HEK293T (cell line): Measurements from ENCODE around the gene GRAP.
"Not testable (repeated sequence)": the region's sequence is repeated elsewhere in the genome, so short reads cannot be mapped to it uniquely, and the experiment has no call there.

Experiments
- CTCF ChIA-PET: fragments of 350-600 bp; formaldehyde crosslinking; extraction: SDS; loops from one replicate; lab custom pipeline; 2021; ENCODE audit warnings: antibody characterized with exemption, inconsistent platforms; lab: Yijun Ruan, JAX
- POLR2A ChIA-PET: fragments of 350-600 bp; formaldehyde crosslinking; extraction: SDS; loops from one replicate; lab custom pipeline; 2020; ENCODE audit warnings: antibody characterized with exemption, inconsistent platforms; lab: Yijun Ruan, JAX
- DNase-seq: peaks from one replicate; pipeline ENCODE4 v3.0.0; 2012; ENCODE audit warnings: mixed read lengths; ENCODE audit errors: extremely low spot score
- ARNT ChIP-seq: fragments of 450-650 bp; IDR thresholded peaks from 2 replicates; pipeline ENCODE4 v1.6.1; 2017; ENCODE audit warnings: mild to moderate bottlenecking
- BHLHE40 ChIP-seq: fragments of 450-650 bp; IDR thresholded peaks from 2 replicates; pipeline ENCODE4 v1.6.1; 2016; ENCODE audit warnings: mild to moderate bottlenecking, moderate library complexity, borderline replicate concordance
- CTBP1 ChIP-seq: fragments of 450-650 bp; IDR thresholded peaks from 2 replicates; pipeline ENCODE4 v1.6.1; 2016; ENCODE audit warnings: borderline replicate concordance
- ELF4 ChIP-seq: fragments of 450-650 bp; IDR thresholded peaks from 2 replicates; pipeline ENCODE4 v1.6.1; 2017; ENCODE audit warnings: antibody characterized with exemption
- FOXA1 ChIP-seq: fragments of 450-650 bp; IDR thresholded peaks from 2 replicates; pipeline ENCODE4 v1.6.1; 2016; ENCODE audit warnings: mild to moderate bottlenecking
- FOXK2 ChIP-seq: fragments of 450-650 bp; IDR thresholded peaks from 2 replicates; pipeline ENCODE4 v1.6.1; 2016; ENCODE audit warnings: mild to moderate bottlenecking
- FOXM1 ChIP-seq: fragments of 450-650 bp; IDR thresholded peaks from 2 replicates; pipeline ENCODE4 v1.6.1; 2017; ENCODE audit warnings: mild to moderate bottlenecking, borderline replicate concordance
- HDGF ChIP-seq: fragments of 450-650 bp; IDR thresholded peaks from 2 replicates; pipeline ENCODE4 v1.6.1; 2017; ENCODE audit warnings: antibody characterized with exemption, borderline replicate concordance
- L3MBTL2 ChIP-seq: fragments of 450-650 bp; conservative IDR thresholded peaks from 2 replicates; pipeline ENCODE4 v1.6.1; 2016; ENCODE audit warnings: mild to moderate bottlenecking
- LEF1 ChIP-seq: fragments of 450-650 bp; IDR thresholded peaks from 2 replicates; pipeline ENCODE4 v1.6.1; 2017; ENCODE audit warnings: mild to moderate bottlenecking, borderline replicate concordance
- NFRKB ChIP-seq: fragments of 450-650 bp; IDR thresholded peaks from 2 replicates; pipeline ENCODE4 v1.6.1; 2016; ENCODE audit warnings: mild to moderate bottlenecking, moderate library complexity
- PKNOX1 ChIP-seq: fragments of 450-650 bp; IDR thresholded peaks from 2 replicates; pipeline ENCODE4 v1.6.1; 2016
- SP1 ChIP-seq: fragments of 450-650 bp; IDR thresholded peaks from 2 replicates; pipeline ENCODE4 v1.6.1; 2017
- SUZ12 ChIP-seq: fragments of 450-650 bp; IDR thresholded peaks from 2 replicates; pipeline ENCODE4 v1.6.1; 2016; ENCODE audit warnings: mild to moderate bottlenecking
- TARDBP ChIP-seq: fragments of 450-650 bp; IDR thresholded peaks from 2 replicates; pipeline ENCODE4 v1.6.1; 2016
- ZNF384 ChIP-seq: fragments of 450-650 bp; IDR thresholded peaks from 2 replicates; pipeline ENCODE4 v1.6.1; 2016

Gene GRAP

GRCh38 chr17:19029740-19030139 lies 17.0 kb downstream of the GRAP start:
- DNase-seq, CTCF ChIA-PET, POLR2A ChIA-PET: not testable (repeated sequence)

GRCh38 chr17:19028671-19029070 lies 18.1 kb downstream of the GRAP start:
- CTCF ChIA-PET, DNase-seq, POLR2A ChIA-PET: not testable (repeated sequence)

GRCh38 chr17:19024101-19025078 lies 22.4 kb downstream of the GRAP start:
- ChIA-PET CTCF (no interaction called here), POLR2A (no interaction called here)
- DNase-seq, result no peak
- TF ChIP-seq BHLHE40, result no peak
- TF ChIP-seq ELF4, result no peak
- TF ChIP-seq ZNF384, result no peak
- no peak for TF ChIP-seq FOXM1
- TF ChIP-seq SP1, result no peak
- no peak for TF ChIP-seq NFRKB
- no peak for TF ChIP-seq HDGF
- no peak for TF ChIP-seq FOXA1
- no peak for TF ChIP-seq CTBP1
- TF ChIP-seq L3MBTL2, result no peak
- TF ChIP-seq ARNT, result no peak
- TF ChIP-seq LEF1, result no peak
- TF ChIP-seq FOXK2, result no peak
- TF ChIP-seq SUZ12, result no peak
- no peak for TF ChIP-seq TARDBP
- TF ChIP-seq PKNOX1, result no peak

GRCh38 chr17:19023209-19023999 lies 23.4 kb downstream of the GRAP start:
- CTCF ChIA-PET, result interaction anchor here (1.0 to 1.7 kb wide), 2 partner anchors 62 to 66 kb away, joined by 3 to 10 read pairs; no protein-coding TSS in a partner anchor
- DNase-seq, result no peak
- POLR2A ChIA-PET, result interaction anchor here (1.1 to 1.6 kb wide), 3 partner anchors 18 to 31 kb away, joined by 3 to 6 read pairs (median 4); partner anchors contain the start of gene FAM83G
- TF ChIP-seq CTBP1 (no peak), BHLHE40 (no peak), PKNOX1 (no peak), L3MBTL2 (no peak)

- TF ChIP-seq PKNOX1, result no peak
- TF ChIP-seq SUZ12, result no peak
- no peak for TF ChIP-seq FOXK2
- no peak for TF ChIP-seq CTBP1
- no peak for TF ChIP-seq TARDBP
- no peak for TF ChIP-seq L3MBTL2
- no peak for TF ChIP-seq ZNF384
- TF ChIP-seq FOXM1, result no peak
- no peak for TF ChIP-seq ELF4
- no peak for TF ChIP-seq NFRKB
- TF ChIP-seq SP1, result no peak
- TF ChIP-seq HDGF, result no peak
- no peak for TF ChIP-seq LEF1
- no peak for TF ChIP-seq ARNT
- TF ChIP-seq BHLHE40, result no peak
- no peak for TF ChIP-seq FOXA1
- CTCF ChIA-PET, result interaction anchor here (1.0 to 1.7 kb wide), 2 partner anchors 62 to 65 kb away, joined by 3 to 10 read pairs; no protein-coding TSS in a partner anchor
- no peak for DNase-seq
- POLR2A ChIA-PET, result interaction anchor here (1.0 to 1.6 kb wide), 4 partner anchors 9 to 31 kb away, joined by 3 to 6 read pairs (median 4); partner anchors contain the start of gene FAM83G
Measured at GRCh38 chr17:19022747-19023146, 24.0 kb downstream of the GRAP start.

- no peak for DNase-seq
- ChIA-PET CTCF (interaction anchor here (1.7 kb wide), 1 partner anchor 61 kb away, joined by 10 read pairs; no protein-coding TSS in a partner anchor), POLR2A (interaction anchor here (1.0 to 1.6 kb wide), 4 partner anchors 8 to 30 kb away, joined by 3 to 6 read pairs (median 4); partner anchors contain the start of gene FAM83G)
- TF ChIP-seq PKNOX1 (no peak), TARDBP (no peak), LEF1 (no peak), ELF4 (no peak), ARNT (no peak), HDGF (no peak), BHLHE40 (no peak), FOXK2 (no peak), SP1 (no peak), L3MBTL2 (no peak), CTBP1 (no peak), FOXM1 (no peak), NFRKB (no peak), FOXA1 (no peak), ZNF384 (no peak), SUZ12 (no peak)
Measured at GRCh38 chr17:19022128-19022527, 24.6 kb downstream of the GRAP start.
